ENCODE measurements around the gene CFAP45.
A peak's percentile ranks its signal among the peaks of the same experiment; 100 is the strongest.

The CFAP45 gene, protein sequence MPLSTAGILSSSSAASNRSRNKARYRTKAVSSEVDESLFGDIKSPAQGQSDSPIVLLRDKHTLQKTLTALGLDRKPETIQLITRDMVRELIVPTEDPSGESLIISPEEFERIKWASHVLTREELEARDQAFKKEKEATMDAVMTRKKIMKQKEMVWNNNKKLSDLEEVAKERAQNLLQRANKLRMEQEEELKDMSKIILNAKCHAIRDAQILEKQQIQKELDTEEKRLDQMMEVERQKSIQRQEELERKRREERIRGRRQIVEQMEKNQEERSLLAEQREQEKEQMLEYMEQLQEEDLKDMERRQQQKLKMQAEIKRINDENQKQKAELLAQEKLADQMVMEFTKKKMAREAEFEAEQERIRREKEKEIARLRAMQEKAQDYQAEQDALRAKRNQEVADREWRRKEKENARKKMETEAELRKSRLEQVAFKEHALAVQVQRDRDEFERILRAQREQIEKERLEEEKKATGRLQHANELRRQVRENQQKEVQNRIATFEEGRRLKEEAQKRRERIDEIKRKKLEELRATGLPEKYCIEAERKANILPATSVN

DNA sequence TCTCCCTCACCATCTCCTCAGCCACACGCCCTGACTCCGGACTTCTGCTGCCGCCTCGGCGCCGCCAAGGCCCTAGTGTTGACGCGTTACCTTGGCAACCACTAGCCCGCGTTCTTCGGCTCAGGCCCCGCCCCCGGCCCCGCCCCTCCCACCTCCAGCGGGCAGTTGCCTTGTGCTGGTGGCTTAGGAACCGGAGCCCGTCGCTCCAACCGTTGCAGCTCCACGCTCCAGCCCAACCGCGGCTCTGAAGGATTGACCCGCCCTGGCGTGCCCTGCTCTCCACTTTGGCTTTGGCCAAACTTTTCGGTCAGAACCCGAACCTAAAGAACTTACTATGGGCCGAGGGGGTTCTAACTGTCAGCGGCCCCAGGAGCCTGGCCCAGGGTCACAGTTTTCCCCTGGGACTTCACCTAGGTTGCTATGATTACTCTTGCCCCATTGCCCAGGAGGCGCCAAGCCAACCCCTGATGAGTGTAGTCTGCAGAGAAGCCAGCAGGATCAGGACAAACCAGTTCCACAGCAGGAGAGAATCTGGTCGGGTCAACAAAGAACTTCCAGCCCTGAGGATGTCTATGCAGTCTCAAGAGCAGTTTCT, at the start of gene CFAP45:
Gene CFAP45 (minus strand): TSS at position 80 of the 595 bp plus-strand sequence. CDS start 67 bp downstream, at position 13.
- no peak for DNase-seq (ENCODE audit: low spot score)

DNA sequence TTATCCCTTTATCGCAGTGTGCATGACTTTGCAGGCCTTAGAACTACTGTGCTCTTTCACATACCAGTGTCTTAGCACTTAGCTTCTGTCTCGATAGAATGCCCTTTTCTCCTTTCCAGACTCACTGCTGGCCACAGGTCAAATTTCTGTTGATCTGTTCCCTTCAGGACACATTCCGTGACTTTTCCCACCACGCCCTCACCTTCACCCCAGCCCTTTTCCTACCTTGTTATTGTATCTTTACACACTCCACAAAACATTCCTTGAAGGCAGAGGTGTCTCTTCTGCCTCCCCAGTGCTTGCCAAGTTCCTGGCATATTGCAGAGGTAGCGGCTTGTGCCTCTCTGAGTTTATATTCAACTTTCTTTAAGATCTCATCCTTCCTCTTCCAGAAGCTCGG, 49.2 kb upstream of the CFAP45 start:
- no peak for DNase-seq (ENCODE audit: low spot score)

DNA sequence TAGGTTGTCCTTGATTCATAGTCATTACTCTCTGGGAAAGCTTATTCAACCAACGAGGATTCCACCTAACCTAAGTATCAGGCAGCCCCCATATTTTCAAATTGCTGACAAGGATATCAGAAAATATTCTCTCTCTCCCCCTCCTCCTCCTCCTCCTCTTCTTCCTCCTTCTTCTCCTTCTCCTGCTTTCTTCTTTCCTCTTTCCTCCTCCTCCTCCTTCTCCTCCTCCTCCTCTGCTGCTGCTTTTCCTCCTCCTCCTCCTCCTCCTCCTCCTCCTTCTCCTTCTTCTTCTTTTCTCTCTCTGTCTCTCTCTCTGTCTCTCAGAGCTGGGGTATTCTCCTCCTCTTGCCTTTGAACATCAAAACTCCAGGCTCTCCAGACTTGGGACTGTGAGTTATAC, 48.0 kb upstream of the CFAP45 start:
- no peak for DNase-seq (ENCODE audit: low spot score)

DNA sequence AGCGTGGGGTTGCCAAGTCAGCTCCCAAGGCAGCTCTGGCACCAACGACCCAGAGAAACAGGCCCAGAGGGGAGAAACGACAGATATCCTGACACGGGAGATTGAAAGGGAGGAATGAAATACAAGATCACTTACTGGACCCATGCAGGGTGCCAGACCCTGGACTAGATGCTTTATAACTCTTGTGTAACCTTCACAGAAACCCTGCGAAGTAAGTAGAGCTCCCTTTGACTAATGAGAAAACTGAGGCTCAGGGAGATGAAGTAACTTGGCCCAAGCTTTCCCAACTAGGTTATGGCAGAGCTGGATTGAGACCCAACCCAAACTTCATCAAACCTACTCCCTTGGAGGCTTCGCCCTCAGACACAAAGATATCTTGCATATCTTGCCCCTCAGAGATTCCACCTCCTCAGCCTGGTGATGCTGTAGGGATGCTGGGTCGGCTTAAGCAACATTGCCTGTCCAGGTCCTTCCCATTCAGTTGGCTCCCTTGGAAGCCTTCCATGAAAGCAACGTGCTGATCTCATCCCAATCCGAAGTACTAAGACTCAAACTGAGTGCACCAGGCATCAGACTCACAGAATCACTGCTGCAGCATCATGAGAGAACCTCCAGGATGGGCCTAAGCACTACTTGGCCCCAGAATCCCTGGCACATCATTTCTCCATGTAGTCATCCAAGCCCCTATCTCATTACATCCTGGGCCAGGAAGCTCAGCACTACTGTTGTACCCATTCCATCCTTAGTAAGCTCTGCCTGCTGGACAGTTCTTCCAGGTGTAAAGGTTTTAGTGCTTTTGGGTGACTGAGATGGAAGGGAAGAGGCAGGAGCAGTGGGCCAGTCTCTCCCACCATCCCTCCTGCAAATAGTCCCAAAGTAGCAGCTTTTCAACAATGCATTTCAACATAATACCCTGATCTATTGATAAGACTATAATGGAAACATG, 46.5 kb upstream of the CFAP45 start:
- DNase-seq (ENCODE audit: low spot score): no peak

DNA sequence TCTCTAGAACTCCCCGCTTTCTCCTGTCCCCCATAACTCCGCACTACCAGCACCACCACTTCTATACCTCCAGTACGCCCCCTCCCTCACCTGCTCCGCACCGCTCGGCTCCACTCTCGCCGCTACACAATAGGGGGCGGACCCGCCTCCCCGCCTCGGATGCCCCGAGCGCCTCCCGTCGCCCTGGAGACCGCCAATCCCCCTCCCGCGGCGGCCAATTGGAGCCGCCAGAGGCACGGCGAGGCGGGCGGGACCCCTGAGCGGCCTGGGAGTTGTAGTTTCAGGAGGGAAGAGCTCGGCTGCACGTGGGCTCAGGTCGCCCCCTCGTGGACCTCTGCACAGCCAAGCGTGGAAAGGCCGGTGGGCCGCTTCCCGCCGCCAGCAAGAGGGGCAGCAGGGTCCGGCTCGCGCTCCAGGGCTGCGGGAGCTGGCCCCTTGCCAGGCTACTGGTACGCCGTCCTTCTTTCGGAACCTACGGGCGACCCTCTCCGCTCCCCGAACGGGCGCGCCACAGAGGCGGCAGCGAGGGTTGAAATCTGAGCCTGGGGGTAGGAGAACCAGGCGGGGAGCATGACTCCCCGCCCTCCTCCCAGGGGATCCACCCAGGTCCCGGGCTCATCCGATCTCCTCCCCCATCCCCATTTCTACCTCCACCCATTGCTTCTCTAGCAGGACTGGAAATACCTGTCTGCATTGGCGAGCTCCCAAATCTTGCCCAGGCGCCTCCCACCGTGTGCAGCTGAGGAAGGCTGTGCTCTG, 45.7 kb upstream of the CFAP45 start, which contains the start of gene IGSF9:
Gene IGSF9 (minus strand): TSS at position 131 of the 759 bp plus-strand sequence. CDS start 2,159 bp downstream, outside the sequence.
- DNase-seq (ENCODE audit: low spot score): peak; percentile 73

DNA sequence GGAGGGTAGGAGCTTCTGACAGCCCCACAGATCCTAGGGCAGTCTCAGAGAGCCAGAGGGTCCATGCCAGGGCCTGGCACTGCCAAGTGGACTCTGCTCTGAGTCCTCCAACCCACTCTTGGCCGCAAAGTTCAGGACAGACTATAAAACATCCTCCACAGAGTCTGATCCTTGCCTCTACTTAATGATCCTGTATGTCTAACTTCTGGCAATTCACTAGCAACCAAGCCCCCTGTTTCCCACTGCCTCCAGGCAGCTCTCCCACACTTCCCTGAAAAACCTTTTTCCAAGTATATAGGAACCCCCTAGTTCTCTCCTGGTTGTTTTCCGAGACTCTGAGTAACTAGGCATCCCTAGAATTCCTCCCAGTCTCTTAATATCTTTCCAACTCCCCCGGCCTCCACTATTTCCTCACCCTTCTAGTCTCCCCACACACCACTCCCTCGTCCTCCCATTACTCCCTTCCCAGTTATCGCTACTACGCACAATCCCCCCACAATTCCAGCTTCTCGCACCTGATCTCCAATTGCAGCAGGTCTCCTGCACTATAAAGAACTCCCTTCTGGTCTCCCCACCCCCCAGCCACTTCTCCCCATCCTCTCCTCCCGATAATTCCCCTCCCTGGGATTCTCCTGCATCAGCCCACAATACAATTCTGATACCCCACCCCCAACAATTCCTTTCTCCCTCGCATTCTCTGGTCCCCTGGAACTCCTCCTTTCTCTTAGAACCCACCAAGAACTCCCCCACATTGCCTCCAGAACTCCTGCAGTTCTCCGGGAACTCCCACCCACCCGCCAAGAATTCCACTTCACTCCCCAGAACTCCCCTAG, 44.9 kb upstream of the CFAP45 start:
- DNase-seq (ENCODE audit: low spot score): no peak

DNA sequence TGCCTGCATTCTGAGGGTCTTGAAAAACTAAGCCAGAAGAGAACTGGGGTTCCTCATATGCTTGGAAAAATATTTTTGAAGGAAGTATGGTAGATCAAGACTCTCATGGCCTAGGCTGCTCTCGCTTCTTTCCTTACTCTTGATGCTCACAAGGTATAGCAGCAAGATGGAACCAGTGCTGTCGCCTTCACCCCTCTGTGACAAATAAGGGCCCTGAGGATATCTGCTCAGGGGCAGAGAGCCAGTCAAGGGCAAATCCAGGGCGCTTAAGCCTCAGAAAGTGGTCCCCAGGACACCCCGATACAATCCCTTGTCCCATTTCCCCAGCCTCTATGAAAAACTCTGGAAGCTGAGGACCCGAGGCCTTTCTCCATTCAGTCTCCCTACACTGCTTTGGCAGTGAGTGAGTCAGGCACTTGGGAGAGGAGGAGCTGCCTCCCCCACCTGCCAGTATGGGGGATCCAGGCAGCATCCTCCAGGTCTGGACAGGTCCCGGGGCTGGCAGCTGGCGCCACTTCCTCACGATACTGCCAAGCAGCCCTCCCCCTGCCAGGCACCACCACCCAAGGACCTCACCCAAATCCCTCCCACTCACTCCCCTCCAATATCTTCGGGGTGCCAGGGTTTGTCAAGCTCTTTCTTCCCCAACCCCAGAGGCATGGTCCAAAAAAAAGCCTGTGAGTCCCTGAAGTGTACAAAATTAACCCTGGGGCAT, 44.1 kb upstream of the CFAP45 start:
- no peak for DNase-seq (ENCODE audit: low spot score)

DNA sequence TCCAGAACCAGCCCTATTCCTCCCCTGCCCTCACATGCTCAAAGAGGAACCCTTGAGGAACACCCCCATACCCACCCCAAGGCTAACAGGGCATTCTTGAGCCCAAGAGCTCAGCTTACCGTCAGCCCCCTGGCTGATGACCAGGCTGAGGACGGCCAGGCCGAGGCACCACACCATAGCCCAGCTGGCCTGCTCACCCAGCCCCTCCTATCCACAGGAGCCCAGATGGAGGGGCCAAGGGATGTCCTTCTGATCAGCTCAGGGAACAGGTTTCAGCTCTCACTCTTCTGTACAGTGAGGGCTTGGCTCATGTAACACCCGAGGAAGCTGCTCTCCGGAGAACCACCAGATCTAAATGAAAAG, 43.3 kb upstream of the CFAP45 start:
- no peak for DNase-seq (ENCODE audit: low spot score)

DNA sequence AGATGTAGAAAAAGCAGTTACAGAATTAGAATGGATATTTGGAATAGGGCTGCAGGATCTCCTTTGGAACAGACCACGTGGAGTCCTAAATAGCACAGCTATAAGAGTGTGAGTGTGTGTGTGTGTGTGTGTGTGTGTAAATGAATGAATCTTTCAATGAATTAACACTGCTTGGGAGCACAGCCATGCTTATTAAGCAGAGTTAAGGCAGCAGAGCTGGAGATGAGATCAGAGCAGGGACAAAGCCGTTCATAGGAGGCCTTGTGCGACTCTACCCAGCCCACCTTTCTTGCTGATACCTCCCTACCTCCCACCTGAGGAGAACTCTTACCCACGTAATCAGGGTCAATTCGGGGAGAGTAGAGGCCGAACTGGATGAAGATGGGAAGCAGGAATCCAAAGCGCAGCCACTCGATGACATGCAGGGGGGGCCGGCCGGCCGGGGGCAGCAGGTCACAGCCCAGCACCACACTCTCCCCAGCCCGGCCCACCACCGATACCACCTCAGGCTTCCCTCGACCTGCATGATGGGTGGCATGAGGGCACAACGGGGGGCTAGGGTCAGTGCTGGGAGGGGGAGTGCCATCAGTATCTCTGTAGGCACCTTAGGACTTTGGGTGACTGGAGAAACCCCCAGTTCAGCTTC, 42.8 kb upstream of the CFAP45 start:
- DNase-seq (ENCODE audit: low spot score): no peak

DNA sequence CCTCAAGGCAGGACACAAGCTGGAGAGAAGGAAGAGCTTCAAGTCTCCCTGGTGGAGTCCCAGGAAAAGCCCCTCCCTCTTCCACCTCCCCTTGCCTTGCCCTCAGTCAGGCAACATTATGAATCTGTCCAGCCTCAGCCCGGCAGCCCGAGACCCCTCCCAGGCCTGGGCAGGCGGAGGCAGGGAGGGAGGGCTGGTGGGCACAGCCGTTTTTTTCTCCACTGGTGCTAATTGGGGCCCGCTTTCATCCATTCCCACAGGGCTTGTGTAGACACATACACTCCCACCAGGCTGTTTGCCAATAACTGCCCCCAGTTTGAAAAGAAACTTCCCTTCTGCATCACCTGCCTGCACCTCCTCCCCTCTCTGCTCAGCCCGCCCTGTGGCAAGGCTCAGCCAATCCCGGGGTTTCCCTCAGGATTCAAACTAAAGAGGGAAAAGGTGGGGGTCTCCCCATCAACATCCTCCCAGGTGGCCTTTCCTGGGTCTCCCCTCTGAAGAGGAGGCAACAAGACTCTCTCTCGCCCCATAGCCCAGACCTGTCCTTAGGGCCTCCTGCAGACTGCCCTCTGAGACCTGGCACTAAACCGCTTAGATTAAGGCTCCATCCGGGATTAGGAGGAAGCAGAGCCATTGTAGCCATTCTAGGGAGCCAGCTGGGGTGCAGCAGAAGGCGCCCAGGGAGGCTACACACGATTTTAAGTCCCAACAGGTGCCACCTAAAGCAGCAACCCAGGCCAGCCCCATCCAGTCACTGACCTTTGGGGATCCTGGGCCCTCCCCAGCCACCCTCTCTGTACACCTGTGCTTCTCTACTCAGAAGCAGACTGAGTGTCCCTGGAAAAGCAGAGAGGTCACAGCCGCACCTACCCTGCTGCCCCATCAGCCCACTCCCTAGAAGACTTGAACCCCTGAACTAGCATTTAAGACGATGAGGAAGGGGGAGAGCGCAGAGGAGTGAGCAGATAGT, 41.9 kb upstream of the CFAP45 start:
- DNase-seq (ENCODE audit: low spot score): no peak

DNA sequence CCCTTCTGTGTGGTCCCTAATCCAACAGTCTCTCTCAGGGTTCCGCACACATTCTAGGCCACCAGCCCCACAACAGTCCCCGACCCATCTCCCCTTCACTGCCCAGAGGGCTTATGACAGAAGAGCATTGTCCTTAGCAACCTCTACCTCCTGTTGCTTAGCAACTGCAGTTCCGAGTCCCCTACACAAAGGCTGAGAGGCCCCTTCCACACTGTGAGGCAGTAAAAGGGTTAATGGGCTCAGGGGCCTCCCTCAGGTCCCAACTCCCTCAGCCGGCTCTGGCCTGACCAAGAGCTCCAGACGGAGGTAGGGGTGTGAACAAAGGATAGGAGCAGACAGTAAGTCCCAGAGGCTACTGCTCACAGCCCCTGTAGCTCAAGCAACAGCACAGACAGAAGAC, 41.2 kb upstream of the CFAP45 start:
- DNase-seq (ENCODE audit: low spot score): no peak

DNA sequence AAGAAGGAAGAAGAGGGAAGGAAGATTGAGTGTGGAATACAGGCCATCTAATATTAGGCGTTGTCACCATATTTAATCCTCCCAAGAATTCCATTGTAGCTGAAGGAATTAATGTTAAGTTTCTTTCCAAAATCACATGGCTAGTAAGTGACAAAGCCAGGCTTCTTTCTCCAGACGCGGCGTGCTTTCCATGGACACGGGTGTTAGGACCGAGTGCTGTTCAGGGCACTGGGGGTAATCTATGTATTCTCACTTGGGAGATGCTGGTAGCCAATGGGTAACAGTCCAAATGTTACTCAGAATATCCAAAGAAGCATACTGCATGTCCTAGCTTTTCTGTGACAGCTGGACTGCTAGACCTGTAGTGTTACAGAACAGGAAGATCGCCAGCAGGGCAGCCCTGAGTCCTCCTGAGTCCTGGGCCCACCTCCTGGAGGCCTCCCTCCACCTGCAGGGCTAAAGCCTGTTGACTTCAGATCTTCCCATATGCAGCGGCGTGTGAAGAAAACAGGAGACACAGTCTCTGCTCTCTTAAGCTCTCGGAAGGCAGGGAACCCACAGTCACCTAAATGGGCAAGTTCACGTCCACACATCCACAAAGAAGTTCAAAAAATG, 40.1 kb upstream of the CFAP45 start:
- DNase-seq (ENCODE audit: low spot score): no peak

DNA sequence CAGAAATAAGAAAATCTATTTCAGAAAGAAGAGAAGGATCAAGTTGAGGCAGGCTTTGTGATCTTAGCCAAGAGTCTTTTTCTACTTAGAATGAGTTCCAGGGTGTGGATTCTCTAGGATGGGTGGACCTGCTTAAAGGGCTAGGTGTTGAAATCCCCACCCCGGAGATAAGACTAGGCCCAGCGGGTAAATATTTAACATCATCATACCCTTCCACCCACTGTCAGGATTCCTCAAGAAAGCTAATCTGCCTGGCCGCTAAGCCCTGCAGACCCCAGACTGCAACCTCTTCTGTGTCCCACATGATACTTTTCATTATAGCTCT, 39.7 kb upstream of the CFAP45 start:
- no peak for DNase-seq (ENCODE audit: low spot score)

DNA sequence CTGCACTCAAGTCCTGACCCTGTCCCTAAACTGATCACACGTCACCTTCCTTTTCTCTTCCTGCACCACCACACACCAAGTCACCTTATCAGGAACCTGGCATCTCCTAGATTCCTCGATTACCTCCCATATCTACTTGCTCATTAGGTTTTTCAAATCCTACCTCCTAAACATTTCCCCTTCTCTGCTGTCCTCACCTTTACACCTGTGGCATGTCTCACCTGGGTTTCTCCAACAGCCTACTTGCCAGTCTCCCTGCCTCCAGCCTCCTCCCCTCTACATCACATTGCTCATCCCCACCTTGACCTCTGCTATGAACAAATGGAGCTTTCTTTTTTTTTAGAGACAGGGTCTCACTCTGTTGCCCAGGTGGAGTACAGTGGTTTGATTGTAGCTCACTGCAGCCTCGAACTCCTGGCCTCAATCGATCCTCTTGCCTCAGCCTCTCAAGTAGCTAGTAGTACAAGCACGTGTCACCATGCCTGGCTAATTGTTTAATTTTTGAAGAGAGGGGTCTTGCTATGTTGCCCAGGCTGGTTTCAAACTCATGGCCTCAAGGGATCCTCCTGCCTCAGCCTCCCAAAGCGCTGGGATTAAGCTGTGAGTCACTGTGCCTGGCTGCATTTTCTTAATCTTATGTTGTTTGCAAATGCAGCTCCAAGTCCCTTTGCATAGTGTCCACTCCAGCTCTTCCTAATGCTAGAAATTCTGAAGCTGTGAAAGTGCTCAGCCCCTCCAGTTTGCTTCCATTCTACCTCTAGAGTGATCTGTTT, 39.1 kb upstream of the CFAP45 start:
- no peak for DNase-seq (ENCODE audit: low spot score)

DNA sequence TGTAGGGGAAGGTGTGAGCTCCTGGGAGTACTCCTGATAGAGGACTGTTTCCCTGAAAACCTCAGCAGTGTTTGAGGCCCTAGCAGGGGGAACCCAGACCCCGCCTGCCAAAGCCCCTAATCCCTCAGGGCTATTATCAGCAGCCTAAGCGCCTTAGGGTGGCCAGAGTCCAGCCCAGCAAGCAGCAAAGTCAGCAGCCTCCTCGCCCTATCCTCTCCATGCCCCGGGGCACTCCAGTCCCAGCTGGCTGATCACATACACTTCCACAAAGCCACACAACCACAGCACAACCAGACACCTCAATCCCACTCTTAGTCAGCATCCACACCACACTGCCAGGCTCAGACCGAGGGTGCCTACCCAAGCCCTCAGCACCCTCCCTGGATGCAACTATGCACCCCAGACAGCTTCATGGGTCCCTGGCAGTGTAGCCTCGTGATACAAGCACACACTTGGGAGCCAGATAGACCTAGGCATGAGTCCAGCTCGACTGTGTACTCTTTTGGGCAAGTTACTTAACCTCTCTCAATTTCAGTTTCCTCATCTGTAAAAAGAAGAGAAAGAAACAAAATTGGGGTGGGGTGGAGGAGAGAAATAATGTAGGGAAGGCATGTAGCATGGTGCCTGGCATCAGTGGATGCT, 38.4 kb upstream of the CFAP45 start:
- DNase-seq (ENCODE audit: low spot score): no peak

DNA sequence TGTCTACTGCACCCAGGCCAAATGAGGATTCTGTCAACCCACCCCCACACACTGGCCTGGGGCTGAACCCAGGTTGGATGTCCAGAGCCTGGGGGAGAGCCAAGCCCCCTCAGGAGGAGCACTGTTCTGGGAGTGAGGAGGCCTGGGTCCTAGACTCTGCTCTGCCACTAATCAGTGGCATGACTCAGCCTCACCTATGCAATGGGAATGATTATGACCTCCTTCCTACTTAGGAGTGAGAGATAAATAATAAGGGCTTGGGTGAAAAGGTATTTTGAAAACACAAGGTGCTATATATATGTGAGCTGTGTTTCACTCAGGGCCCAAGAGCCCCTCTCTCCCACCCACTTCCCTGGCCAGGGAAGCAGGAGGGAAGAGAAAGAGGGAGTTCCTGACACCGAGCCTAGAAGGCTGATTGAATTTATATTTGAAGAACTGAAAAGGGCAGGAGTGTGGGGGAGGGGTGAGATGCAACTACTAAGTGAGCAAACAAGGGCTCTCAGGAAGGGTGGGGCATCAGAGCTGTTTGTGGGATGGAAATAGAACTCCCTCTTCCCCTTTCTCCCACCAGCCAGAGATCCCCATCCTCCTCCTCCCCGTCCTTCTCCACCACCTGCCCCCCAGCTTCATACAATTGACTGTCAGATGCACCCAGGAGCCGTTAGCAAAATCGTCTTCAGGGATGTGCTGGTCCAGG, 37.2 kb upstream of the CFAP45 start:
- no peak for DNase-seq (ENCODE audit: low spot score)
